ENCODE results near the gene DPRX. TPM values are rescaled to one million over a fixed set of nuclear protein-coding genes. Genes with fewer than 3 reads are reported as not detected.

DPRX gene
- polyA plus RNA-seq, 1 donor from 2014 or later: not detected

GRCh38 chr19:53642381-53643099, 10.7 kb downstream of the DPRX start:
- Histone ChIP-seq H3K4me3 (ENCODE audit: low read length) (no peak overlapping the region), H3K9me2 (ENCODE audit: insufficient read depth, low read length) (no peaks in the 10 kb centered on the region), H2AFZ (ENCODE audit: low read depth, low read length) (no peak overlapping the region), H3K27ac (ENCODE audit: low read length) (no peak overlapping the region), H3K9me3 (ENCODE audit: low read length) (no peaks in the 10 kb centered on the region), H3K36me3 (ENCODE audit: insufficient read depth, low read length) (no peaks in the 10 kb centered on the region), H3K27me3 (ENCODE audit: insufficient read depth, low read depth, low read length) (no peaks in the 10 kb centered on the region), H4K20me1 (ENCODE audit: insufficient read depth) (no peaks in the 10 kb centered on the region), H3K79me2 (replicated peaks; ENCODE audit: insufficient read depth, low read length) (no peaks in the 10 kb centered on the region), H3K4me2 (ENCODE audit: low read length) (no peak overlapping the region), H3K9ac (ENCODE audit: low read length) (no peak overlapping the region), H3F3A (ENCODE audit: insufficient read depth, low read length, poor library complexity, severe bottlenecking) (no peaks in the 10 kb centered on the region)
- TF ChIP-seq CTCF (IDR thresholded peaks at IDR 0.05; ENCODE audit: poor library complexity, severe bottlenecking) (no peak), TAF1 (IDR thresholded peaks at IDR 0.05; ENCODE audit: low read depth) (no peak), SMC3 (conservative IDR thresholded peaks at IDR 0.05; ENCODE audit: poor library complexity) (no peak), EP300 (conservative IDR thresholded peaks at IDR 0.05; ENCODE audit: poor library complexity, severe bottlenecking) (no peak), POLR2AphosphoS5 (IDR thresholded peaks at IDR 0.05) (no peak)

- H3K27me3 ChIP-seq (ENCODE audit: insufficient read depth, low read depth, low read length): no peaks in the 10 kb centered on the region
- no peaks in the 10 kb centered on the region for H3F3A ChIP-seq (ENCODE audit: insufficient read depth, low read length, poor library complexity, severe bottlenecking)
- no peaks in the 10 kb centered on the region for H3K79me2 ChIP-seq (replicated peaks; ENCODE audit: insufficient read depth, low read length)
- H2AFZ ChIP-seq (ENCODE audit: low read depth, low read length): no peak overlapping the region
- H3K9me3 ChIP-seq (ENCODE audit: low read length): no peaks in the 10 kb centered on the region
- no peaks in the 10 kb centered on the region for H3K9me2 ChIP-seq (ENCODE audit: insufficient read depth, low read length)
- TF ChIP-seq POLR2AphosphoS5 (IDR thresholded peaks at IDR 0.05): no peak
- TF ChIP-seq MXI1 (conservative IDR thresholded peaks at IDR 0.05; ENCODE audit: poor library complexity, severe bottlenecking): no peak
- no peak for TF ChIP-seq CTCF (IDR thresholded peaks at IDR 0.05; ENCODE audit: poor library complexity, severe bottlenecking)
- no peak for TF ChIP-seq RAD21 (conservative IDR thresholded peaks at IDR 0.05)
- no peak for TF ChIP-seq EP300 (conservative IDR thresholded peaks at IDR 0.05; ENCODE audit: poor library complexity, severe bottlenecking)
- no peak for TF ChIP-seq EZH2 (IDR thresholded peaks at IDR 0.05; ENCODE audit: borderline replicate concordance, insufficient read depth, low read length, poor library complexity, severe bottlenecking)
- TF ChIP-seq TAF1 (IDR thresholded peaks at IDR 0.05; ENCODE audit: low read depth): no peak
- no peak for TF ChIP-seq REST (IDR thresholded peaks at IDR 0.05; ENCODE audit: borderline replicate concordance)
- TF ChIP-seq SMC3 (conservative IDR thresholded peaks at IDR 0.05; ENCODE audit: poor library complexity): no peak
- H3K4me2 ChIP-seq (ENCODE audit: low read length): no peak overlapping the region
- no peak overlapping the region for H3K9ac ChIP-seq (ENCODE audit: low read length)
- no peak overlapping the region for H3K27ac ChIP-seq (ENCODE audit: low read length)
- H4K20me1 ChIP-seq (ENCODE audit: insufficient read depth): no peaks in the 10 kb centered on the region
- no peaks in the 10 kb centered on the region for H3K36me3 ChIP-seq (ENCODE audit: insufficient read depth, low read length)
- no peak overlapping the region for H3K4me3 ChIP-seq (ENCODE audit: low read length)
These were observed 12.4 kb downstream of the DPRX start for GRCh38 chr19:53644061-53644816.
